ENCODE data around the gene ITIH5. TPM values are rescaled to one million over a fixed set of nuclear protein-coding genes. Genes with fewer than 3 reads are reported as not detected.
"Not testable (repeated sequence)": the region's sequence is repeated elsewhere in the genome, so short reads cannot be mapped to it uniquely, and the experiment has no call there.

ITIH5 gene
- total RNA-seq, 1 experiment from 2014 or later: not detected

- no peak for DNase-seq (ENCODE audit: extremely low read depth, low read depth)
Observed at GRCh38 chr10:7689591-7689990, 22.8 kb upstream of the ITIH5 start.

GRCh38 chr10:7687228-7687907, 20.6 kb upstream of the ITIH5 start:
- peak; percentile 84 for DNase-seq (ENCODE audit: extremely low read depth, low read depth)

DNA sequence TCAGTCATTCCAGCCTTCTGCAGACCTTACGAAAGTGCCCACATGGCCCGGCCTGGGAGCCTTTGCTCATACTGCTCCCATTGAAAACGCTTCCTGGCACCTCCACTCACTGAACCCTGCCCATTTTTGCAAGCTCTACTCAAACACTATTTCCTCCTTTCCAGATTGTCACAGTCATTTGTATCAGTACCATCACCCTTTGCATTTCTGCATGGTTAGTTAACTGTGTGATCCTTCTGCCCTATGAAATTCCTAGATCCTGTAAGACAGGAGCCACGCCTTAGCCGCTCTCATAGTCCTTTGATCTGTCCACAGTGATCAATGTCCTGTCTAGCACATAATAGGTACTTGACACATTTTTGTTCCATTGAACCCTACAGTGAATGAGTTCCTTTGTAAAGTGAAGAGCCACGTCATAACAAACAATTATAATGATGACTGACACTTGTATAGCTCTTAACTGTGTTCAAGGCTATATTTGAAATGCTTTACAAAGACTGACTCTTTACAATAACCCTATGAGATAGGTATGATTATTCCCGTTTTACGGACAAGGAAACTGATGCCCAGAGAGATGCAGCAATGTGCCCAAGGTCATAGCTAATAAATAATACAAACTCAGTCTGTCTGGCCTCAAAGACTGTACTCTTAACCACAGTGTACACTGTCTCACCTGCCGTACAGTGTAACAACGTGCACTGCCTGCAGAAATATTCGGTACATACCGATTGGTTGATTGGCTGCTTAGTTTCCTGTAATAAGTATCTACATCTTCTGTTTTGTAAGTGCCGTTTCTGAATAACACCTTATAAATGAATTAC, 19.8 kb upstream of the ITIH5 start:
- no peak for DNase-seq (ENCODE audit: extremely low read depth, low read depth)

DNA sequence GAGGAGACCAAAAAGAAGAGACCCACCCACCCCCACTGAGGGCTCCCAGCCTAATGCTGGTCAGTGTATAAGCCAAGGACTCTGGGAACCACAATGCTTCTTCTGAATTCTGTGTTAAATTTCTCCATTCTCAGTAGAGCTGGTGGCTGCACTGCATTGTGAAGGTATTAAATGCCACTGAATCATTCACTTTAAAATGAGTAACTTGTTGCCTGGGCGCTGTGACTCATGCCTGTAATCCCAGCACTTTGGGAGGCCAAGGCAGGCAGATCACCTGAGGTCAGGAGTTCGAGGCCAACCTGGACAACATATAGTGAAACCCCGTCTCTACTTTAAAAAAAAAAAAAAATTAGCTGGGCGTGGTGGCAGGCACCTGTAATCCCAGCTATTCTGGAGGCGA, 13.3 kb upstream of the ITIH5 start:
- not testable (repeated sequence) for DNase-seq (ENCODE audit: extremely low read depth, low read depth)

DNA sequence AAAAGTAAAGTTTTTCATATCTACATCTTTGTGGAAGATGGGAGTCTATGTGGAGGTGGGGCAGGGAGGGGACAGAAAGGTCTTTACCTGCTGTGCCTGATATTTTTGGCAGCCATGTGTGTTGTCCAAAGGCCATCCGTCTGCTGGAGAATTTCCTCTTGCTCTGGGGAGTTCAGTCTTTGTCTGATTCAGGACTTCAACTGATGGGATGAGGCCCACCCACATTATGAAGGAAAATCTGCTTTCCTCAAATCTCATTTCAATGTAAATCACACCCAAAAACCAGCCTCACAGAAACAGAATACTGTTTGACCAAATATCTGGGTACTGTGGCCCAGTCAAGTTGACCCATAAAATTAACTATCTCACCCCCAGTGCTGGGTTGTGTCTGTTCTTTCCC, 12.5 kb upstream of the ITIH5 start:
- no peak for DNase-seq (ENCODE audit: extremely low read depth, low read depth)

DNA sequence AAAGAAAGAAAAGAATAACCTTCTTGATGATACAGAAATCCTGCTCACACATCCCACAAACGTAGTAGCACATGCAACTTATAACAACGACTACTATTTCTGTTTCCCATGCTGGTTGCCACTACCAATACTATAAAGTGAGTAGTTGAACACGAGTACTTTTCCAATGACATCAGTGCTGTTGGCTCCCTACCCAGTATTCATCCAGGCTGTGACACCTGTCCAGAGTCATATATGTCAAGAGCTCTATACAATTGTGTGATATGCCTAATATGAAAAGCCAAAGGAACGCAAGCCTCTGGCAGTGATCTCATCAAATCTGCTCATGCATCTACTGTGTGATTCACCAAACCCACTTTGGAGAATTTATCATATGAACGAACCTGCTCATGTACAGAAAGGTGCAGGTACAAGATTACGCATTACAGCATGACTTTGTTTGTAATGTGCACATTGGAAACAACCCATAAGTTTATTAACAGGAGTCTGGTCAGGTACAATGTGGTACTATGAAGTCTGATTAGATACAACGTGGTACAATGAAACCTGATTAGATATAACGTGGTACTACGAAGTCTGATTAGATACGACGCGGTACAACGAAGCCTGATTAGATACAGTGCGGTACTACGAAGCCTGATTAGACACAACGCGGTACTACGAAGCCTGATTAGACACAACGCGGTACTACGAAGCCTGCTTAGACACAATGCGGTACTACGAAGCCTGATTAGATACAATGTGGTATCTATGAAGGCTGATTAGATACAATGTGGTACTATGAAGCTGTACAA, 5.8 kb upstream of the ITIH5 start:
- DNase-seq (ENCODE audit: extremely low read depth, low read depth): no peak

- no peak for DNase-seq (ENCODE audit: extremely low read depth, low read depth)
Observed at GRCh38 chr10:7670157-7670556, 3.4 kb upstream of the ITIH5 start.

- no peak for DNase-seq (ENCODE audit: extremely low read depth, low read depth)
Observed at GRCh38 chr10:7667262-7668141, 736 bp upstream of the ITIH5 start.

GRCh38 chr10:7665767-7666166, 999 bp downstream of the ITIH5 start:
- no peak for DNase-seq (ENCODE audit: extremely low read depth, low read depth)

- DNase-seq (ENCODE audit: extremely low read depth, low read depth): no peak
Observed at GRCh38 chr10:7664707-7665106, 2.1 kb downstream of the ITIH5 start.

DNA sequence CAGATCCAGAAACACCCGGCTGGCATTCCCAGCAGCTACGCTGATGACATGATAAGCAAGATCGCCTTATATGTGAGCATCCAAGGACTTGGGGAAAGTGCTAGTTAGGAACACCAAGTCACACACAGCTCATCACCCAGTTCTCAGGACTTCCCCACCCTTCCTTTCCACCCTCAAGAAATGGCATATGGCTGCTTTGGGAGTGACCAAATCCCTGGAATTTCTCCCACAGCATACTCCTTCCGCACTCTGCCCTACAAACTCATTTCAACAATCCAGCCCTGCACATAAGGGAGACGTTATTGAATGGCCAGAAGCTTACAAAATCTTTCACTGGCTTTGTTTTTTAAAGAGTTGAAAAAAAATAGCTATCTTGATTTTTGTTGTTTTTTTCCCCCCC, 4.2 kb downstream of the ITIH5 start:
- DNase-seq (ENCODE audit: extremely low read depth, low read depth): no peak

DNA sequence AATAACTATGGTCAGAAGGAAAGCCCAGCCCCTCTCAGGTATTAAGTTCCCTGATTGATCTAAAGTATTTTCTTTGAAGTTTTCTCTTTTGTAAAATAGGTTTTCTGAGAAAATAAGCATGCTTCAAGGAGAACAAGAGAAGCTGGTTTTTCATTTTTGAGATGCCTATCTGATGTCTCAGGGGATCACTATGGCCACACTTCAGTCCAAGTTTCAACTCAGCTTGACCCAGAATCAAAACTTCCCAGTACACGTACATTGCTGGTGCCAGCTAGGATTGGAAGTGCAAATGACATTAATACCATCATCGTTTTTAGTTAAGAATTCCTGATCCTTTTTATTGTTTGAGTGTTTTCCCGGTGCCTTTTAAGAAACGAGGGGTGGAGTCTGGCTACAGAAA, 7.2 kb downstream of the ITIH5 start:
- no peak for DNase-seq (ENCODE audit: extremely low read depth, low read depth)

DNA sequence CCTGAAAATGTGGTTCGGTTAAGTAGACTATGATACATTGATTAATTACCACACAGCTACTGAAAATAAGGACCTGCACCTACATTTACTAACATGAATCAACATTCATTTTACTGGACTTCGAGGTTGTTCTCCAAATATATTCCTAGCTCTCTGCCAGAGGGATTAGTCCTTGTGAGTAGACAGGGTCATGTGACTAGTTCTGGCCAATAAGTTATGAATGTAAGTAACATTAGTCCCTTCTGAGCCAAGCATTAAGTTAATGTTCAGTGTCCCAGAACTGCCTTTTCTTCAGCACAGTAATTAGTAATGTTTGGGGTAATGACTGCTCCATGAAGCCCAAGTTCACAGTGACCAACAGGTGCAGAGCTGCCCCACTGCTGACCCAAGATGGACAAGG, 9.2 kb downstream of the ITIH5 start:
- DNase-seq (ENCODE audit: extremely low read depth, low read depth): no peak

- not testable (repeated sequence) for DNase-seq (ENCODE audit: extremely low read depth, low read depth)
Observed at GRCh38 chr10:7657079-7657478, 9.7 kb downstream of the ITIH5 start.

DNA sequence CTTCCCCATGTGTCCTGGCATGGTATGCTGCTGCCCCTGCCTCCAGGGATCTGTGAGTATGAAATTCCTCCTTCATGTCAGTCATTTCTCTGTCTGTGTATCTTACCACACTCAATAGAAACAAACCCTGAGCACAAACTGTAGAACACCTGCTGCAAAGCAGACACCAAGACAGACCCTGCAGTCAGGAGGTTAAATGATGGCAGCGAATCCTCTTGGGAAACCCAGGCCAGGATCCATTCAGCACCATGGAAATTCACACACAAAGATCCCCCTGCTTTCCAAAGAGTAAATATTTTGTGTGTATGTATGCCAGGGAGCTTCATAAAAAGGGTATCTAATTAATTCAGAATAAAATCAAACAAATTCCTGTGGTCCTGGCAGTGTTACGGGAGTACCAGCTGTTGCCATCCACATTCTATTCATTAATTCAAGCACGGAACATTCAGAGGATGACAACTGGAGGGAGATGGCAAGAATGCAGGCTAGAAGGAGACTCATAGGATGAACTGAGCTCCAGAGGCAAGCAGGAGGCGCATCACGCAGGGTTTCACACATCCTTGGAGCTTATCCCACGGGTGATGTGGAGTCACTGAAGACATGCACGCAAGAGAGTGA, 14.8 kb downstream of the ITIH5 start:
- DNase-seq (ENCODE audit: extremely low read depth, low read depth): no peak

- no peak for DNase-seq (ENCODE audit: extremely low read depth, low read depth)
Observed at GRCh38 chr10:7649673-7650300, 17.0 kb downstream of the ITIH5 start.

DNA sequence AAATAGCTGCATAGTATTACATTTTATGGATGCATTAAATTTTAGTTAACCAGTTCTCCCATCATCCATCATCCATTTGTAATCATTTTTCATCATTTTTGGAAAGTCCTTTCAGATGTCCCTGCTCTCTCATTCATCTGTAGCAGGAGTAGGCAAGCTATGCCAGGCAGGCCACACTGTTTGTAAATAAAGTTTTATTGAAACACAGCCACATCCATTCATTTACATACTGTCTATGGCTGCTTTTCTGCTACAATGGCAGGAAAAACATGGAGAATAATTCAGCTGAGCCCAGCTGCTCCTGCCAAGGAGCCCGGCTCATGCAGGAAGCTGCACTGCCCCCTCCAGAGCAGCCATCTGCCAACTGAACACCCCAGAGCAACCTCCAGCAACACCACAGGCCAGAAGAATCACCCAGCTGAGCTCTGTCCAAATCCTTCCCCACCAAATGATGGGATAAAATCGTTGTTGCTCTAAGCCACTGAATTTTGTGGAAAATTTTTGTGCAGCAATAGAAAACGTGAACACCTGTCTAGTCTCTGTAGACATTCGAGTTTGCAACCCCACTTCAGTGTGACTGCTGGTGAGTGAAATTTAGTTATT, 19.6 kb downstream of the ITIH5 start:
- no peak for DNase-seq (ENCODE audit: extremely low read depth, low read depth)

DNA sequence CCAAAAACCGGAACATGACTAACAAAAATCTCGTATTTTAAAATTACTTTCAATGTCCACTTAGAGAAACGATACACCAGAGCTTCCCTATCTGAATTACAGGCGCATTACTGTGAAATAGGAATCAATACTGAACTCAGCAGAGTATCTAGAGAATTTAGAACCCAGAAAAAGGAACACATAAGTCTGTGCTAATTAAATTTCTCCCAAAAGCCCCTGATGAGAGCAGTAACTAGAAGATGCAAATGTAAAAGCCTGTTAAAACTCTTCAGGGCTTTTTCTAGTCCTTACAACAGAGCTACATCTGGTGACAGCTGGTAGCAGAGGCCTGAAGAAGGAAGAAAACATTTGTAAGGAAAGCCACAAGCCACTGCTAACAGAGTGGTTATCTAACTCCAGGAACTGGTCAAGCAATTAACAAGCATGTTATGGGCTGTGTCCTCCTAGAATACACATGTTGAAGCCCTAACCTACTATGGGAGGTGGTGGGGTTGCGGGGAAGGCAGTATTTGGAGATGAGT, 24.2 kb downstream of the ITIH5 start:
- DNase-seq (ENCODE audit: extremely low read depth, low read depth): no peak

All from NCI-H460 (cell line).